K562 (cell line): Measurements from ENCODE around the gene PIK3CB. TPM values are rescaled to one million over a fixed set of nuclear protein-coding genes. Genes with fewer than 3 reads are reported as not detected.
"Not testable (repeated sequence)": the region's sequence is repeated elsewhere in the genome, so short reads cannot be mapped to it uniquely, and the experiment has no call there.

Source experiments
- ARID1B ChIP-seq: fragments of 450-650 bp; IDR thresholded peaks from 2 replicates; pipeline ENCODE4 v1.6.1; 2016; ENCODE audit warnings: antibody characterized with exemption, mild to moderate bottlenecking, inconsistent platforms
- ATF7 ChIP-seq: fragments of 450-650 bp; IDR thresholded peaks from 2 replicates; pipeline ENCODE4 v1.7.1; 2014; ENCODE audit warnings: mild to moderate bottlenecking, moderate library complexity
- FOXM1 ChIP-seq, 2 experiments: fragments of 450-650 bp in 1 of 2; sonication (generic) in 1 of 2; formaldehyde crosslinking in 1 of 2; IDR thresholded peaks; 2 replicates each; pipeline versions ENCODE4 v1.6.1 to v1.9.0; 2017 to 2022; ENCODE audit warnings: low read depth in 2 of 2, mild to moderate bottlenecking in 2 of 2, missing genetic modification reagents in 1 of 2, moderate library complexity in 1 of 2
- HDAC1 ChIP-seq, 2 experiments: fragments of 450-650 bp; IDR thresholded peaks; 2 replicates each; pipeline ENCODE4 v1.6.1; 2016 to 2017; ENCODE audit warnings: inconsistent platforms in 1 of 2, mild to moderate bottlenecking in 1 of 2, moderate library complexity in 1 of 2
- MEF2D ChIP-seq: conservative IDR thresholded peaks from 2 replicates; pipeline ENCODE4 v1.6.1; 2016; ENCODE audit warnings: low read depth, missing genetic modification characterization, missing compliant biosample characterization
- POLR2H ChIP-seq: IDR thresholded peaks from 2 replicates; pipeline ENCODE4 v1.6.1; 2016; ENCODE audit warnings: missing genetic modification characterization, low read depth, mild to moderate bottlenecking, control low read depth, missing compliant biosample characterization, moderate library complexity
- RB1 ChIP-seq: fragments of 450-650 bp; IDR thresholded peaks from 2 replicates; pipeline ENCODE4 v1.6.1; 2017; ENCODE audit warnings: low read depth, mild to moderate bottlenecking
- SP1 ChIP-seq: sonication (generic); formaldehyde crosslinking; IDR thresholded peaks from 2 replicates; pipeline ENCODE4 v1.8.1; 2022; ENCODE audit warnings: mild to moderate bottlenecking, missing genetic modification reagents
- ZFX ChIP-seq: sonication (generic); formaldehyde crosslinking; IDR thresholded peaks from 2 replicates; pipeline ENCODE4 v1.8.0; 2022; ENCODE audit warnings: mild to moderate bottlenecking, missing genetic modification reagents, moderate library complexity
- polyA plus RNA-seq, 8 experiments: library from polyadenylated mRNA; depleted of rRNA in 4 of 8; stranded (reverse) in 5 of 8; unstranded in 3 of 8; fragments of >200 nt; fragmentation: Nextera tagmentation in 2 of 8; fragmentation: Illumina TruSeq in 1 of 8; extraction: Ambion mirVana in 2 of 8; extraction: Trizol in 1 of 8; gene quantifications; 2 replicates each; pipeline versions ENCODE4 v1.2.1 to v1.2.3, GENCODE V29; 2011 to 2014; ENCODE audit warnings: inconsistent platforms in 1 of 8, missing spikeins in 1 of 8
- total RNA-seq, 7 experiments: library from RNA; depleted of rRNA in 6 of 7; stranded (reverse); fragments of >200 nt in 6 of 7; fragmentation: Illumina TruSeq in 2 of 7; extraction: Trizol in 2 of 7; gene quantifications; 2 replicates each; pipeline versions ENCODE4 v1.2.1 to v1.2.3, GENCODE V29; 2011 to 2021; ENCODE audit warnings: low replicate concordance in 1 of 7
- TF ChIP-seq, protein P1 (sequence below): fragments of 450-650 bp; IDR thresholded peaks from 2 replicates; pipeline ENCODE4 v1.6.1; 2016; ENCODE audit warnings: borderline replicate concordance
- TF ChIP-seq, protein P2 (sequence below), 2 experiments: fragments of 450-650 bp; IDR thresholded peaks; 2 replicates each; pipeline ENCODE4 v1.6.1; 2016; ENCODE audit warnings: mild to moderate bottlenecking in 2 of 2, borderline replicate concordance in 1 of 2, low read depth in 1 of 2, moderate library complexity in 1 of 2
- TF ChIP-seq, protein P3 (sequence below), 2 experiments: fragments of 450-650 bp in 1 of 2; sonication (generic) in 1 of 2; formaldehyde crosslinking in 1 of 2; IDR thresholded peaks in 1 of 2; conservative IDR thresholded peaks in 1 of 2; 2 replicates each; pipeline versions ENCODE4 v1.6.1 to v1.8.1; 2016 to 2023; ENCODE audit warnings: mild to moderate bottlenecking in 2 of 2, moderate library complexity in 2 of 2, inconsistent platforms in 1 of 2, missing genetic modification reagents in 1 of 2

PIK3CB gene
- total and polyA plus RNA-seq, 9 of the 15 experiments (the other 6 are each of a cell fraction or from before 2014, with no cell fraction given), result 15.3 to 62.6 (median 28.3) TPM

DNA sequence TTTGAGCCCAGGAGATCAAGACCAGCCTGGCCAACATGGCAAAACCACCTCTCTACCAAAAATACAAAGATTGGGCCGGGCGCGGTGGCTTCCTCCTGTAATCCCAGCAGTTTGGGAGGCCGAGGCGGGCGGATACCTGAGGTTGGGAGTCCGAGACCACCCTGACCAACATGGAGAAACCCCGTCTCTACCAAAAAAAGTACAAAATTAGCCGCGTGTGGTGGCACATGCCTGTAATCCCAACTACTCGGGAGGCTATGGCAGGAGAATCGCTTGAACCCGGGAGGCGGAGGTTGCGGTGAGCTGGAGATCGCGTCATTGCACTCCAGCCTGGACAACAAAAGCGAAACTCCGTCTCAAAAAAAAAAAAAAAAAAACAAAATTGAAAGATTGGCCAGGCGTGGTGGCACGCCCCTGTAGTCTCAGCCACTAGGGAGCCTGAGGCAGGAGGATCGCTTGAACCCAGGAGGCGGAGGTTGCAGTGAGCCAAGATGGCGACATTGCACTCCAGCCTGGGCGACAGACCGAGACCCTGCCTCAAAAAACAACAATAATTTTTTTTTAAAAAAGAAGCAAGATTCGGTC is 2.2 kb downstream of the PIK3CB start (continued):
- TF ChIP-seq, protein P1, sequence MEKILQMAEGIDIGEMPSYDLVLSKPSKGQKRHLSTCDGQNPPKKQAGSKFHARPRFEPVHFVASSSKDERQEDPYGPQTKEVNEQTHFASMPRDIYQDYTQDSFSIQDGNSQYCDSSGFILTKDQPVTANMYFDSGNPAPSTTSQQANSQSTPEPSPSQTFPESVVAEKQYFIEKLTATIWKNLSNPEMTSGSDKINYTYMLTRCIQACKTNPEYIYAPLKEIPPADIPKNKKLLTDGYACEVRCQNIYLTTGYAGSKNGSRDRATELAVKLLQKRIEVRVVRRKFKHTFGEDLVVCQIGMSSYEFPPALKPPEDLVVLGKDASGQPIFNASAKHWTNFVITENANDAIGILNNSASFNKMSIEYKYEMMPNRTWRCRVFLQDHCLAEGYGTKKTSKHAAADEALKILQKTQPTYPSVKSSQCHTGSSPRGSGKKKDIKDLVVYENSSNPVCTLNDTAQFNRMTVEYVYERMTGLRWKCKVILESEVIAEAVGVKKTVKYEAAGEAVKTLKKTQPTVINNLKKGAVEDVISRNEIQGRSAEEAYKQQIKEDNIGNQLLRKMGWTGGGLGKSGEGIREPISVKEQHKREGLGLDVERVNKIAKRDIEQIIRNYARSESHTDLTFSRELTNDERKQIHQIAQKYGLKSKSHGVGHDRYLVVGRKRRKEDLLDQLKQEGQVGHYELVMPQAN, result peak; percentile 73
- peak; percentile 25; the same call in 1 of the 2 replicates for TF ChIP-seq RB1
- peak; percentile 79 for TF ChIP-seq ATF7
- TF ChIP-seq MEF2D (tag), result 0 out of 2 replicates have a peak, but pooled peaks have one; percentile 28
- peak; percentile 75 for TF ChIP-seq POLR2H (tag)
- peak; percentile 25; the same call in 1 of the 2 replicates for TF ChIP-seq ARID1B
- peak; percentile 81 for TF ChIP-seq FOXM1 (IDR thresholded peaks at IDR 0.05; ENCODE audit: low read depth)
- not testable (repeated sequence) for TF ChIP-seq FOXM1 (CRISPR knock-in tag; IDR thresholded peaks at IDR 0.05; ENCODE audit: low read depth)
- peak; percentile 26 for TF ChIP-seq ZFX
- TF ChIP-seq, protein P2, sequence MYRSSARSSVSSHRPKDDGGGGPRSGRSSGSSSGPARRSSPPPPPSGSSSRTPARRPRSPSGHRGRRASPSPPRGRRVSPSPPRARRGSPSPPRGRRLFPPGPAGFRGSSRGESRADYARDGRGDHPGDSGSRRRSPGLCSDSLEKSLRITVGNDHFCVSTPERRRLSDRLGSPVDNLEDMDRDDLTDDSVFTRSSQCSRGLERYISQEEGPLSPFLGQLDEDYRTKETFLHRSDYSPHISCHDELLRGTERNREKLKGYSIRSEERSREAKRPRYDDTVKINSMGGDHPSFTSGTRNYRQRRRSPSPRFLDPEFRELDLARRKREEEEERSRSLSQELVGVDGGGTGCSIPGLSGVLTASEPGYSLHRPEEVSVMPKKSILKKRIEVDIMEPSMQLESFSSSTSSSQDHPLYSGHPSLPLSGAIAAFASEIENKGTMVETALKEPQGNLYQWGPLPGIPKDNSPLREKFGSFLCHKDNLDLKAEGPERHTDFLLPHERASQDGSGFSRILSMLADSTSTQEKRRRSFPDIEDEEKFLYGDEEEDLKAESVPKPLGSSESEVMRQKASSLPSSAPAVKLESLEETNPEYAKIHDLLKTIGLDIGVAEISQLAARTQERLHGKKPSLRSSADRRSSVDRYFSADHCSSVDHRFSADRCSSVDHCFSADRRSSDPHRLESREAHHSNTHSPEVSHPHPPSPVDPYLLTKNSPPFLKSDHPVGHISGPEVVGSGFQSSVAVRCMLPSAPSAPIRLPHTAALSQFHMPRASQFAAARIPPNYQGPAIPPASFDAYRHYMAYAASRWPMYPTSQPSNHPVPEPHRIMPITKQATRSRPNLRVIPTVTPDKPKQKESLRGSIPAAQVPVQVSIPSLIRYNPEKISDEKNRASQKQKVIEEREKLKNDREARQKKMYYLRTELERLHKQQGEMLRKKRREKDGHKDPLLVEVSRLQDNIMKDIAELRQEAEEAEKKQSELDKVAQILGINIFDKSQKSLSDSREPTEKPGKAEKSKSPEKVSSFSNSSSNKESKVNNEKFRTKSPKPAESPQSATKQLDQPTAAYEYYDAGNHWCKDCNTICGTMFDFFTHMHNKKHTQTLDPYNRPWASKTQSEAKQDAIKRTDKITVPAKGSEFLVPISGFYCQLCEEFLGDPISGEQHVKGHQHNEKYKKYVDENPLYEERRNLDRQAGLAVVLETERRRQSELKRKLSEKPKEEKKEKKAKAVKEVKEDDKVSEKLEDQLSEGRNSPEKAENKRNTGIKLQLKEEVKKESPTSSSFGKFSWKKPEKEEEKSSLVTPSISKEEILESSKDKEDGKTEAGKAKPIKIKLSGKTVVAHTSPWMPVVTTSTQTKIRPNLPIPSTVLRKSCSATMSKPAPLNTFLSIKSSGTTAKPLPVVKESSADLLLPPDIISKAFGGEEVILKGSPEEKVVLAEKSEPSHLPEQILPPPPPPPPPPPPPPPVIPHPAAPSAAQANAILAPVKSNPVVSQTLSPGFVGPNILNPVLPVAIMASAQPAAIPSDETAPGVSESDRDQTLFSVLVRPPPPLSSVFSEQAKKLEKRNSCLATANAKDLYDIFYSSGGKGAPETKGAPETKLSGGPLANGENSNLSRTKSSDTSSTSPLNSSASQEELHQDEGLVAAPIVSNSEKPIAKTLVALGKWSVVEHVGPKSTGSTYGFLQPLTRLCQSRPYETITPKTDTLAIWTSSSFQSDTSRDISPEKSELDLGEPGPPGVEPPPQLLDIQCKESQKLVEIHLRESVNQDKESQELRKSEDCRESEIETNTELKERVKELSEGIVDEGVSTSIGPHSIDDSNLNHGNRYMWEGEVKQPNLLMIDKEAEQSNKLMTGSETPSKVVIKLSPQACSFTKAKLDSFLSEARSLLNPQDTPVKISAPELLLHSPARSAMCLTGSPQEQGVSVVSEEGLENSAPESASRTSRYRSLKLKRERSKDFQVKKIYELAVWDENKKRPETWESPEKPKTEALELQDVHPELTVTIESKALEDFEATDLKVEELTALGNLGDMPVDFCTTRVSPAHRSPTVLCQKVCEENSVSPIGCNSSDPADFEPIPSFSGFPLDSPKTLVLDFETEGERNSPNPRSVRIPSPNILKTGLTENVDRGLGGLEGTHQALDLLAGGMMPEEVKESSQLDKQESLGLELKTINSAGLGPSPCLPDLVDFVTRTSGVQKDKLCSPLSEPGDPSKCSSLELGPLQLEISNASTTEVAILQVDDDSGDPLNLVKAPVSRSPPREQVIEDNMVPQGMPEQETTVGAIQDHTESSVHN (IDR thresholded peaks at IDR 0.05; ENCODE audit: borderline replicate concordance in 1 of 2, low read depth in 1 of 2), result peak in 1 of 2 experiments; percentile 58; a peak in 1 of 4 replicates
- TF ChIP-seq SP1 (CRISPR knock-in tag), result peak; percentile 56; the same call in 1 of the 2 replicates
- peak in 1 of 2 experiments; percentile 24; a peak in 2 of 4 replicates for TF ChIP-seq HDAC1 (IDR thresholded peaks at IDR 0.05)
- TF ChIP-seq, protein P3, sequence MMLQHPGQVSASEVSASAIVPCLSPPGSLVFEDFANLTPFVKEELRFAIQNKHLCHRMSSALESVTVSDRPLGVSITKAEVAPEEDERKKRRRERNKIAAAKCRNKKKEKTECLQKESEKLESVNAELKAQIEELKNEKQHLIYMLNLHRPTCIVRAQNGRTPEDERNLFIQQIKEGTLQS (IDR thresholded peaks at IDR 0.05), result peak; percentile 30; the same call in 1 of the 2 replicates
- TF ChIP-seq, protein P3 (CRISPR knock-in tag; conservative IDR thresholded peaks at IDR 0.05), result not testable (repeated sequence)
